Calu3 (cell line): ENCODE measurements around the gene SYNE1. TPM values are rescaled to one million over a fixed set of nuclear protein-coding genes. Genes with fewer than 3 reads are reported as not detected.
"Not testable (repeated sequence)": the region's sequence is repeated elsewhere in the genome, so short reads cannot be mapped to it uniquely, and the experiment has no call there.

Experiments
- BruUV-seq: library from RNA; stranded (reverse); fragments of 400-500 nt; replicated peaks from 2 replicates; lab custom pipeline; 2021; lab: Mats Ljungman, UMichigan
- CTCF ChIA-PET: fragments of 300-600 bp; sonication (Branson Sonifier 250); formaldehyde crosslinking; loops from one replicate; lab custom pipeline; 2022; ENCODE audit warnings: antibody characterized with exemption; lab: Charles Lee
- DNase-seq: peaks from one replicate; pipeline ENCODE4 v3.0.0; 2022
- H3K27ac Mint-ChIP-seq: one replicate; pipeline ENCODE4 v1.8.0; 2022; ENCODE audit warnings: mixed read lengths; ENCODE audit not compliant: unreplicated experiment
- H3K27me3 Mint-ChIP-seq: one replicate; pipeline ENCODE4 v1.8.0; 2022; ENCODE audit warnings: mixed read lengths; ENCODE audit not compliant: unreplicated experiment
- H3K36me3 Mint-ChIP-seq: one replicate; pipeline ENCODE4 v1.8.0; 2022; ENCODE audit warnings: mild to moderate bottlenecking, moderate library complexity, mixed read lengths; ENCODE audit not compliant: insufficient read depth, unreplicated experiment
- H3K4me1 Mint-ChIP-seq: one replicate; pipeline ENCODE4 v1.8.0; 2022; ENCODE audit warnings: mild to moderate bottlenecking, low read depth, mixed read lengths; ENCODE audit not compliant: unreplicated experiment
- H3K4me3 Mint-ChIP-seq: one replicate; pipeline ENCODE4 v1.8.0; 2022; ENCODE audit warnings: mild to moderate bottlenecking, low read depth, moderate library complexity, mixed read lengths; ENCODE audit not compliant: unreplicated experiment
- H3K9me3 Mint-ChIP-seq: one replicate; pipeline ENCODE4 v1.8.0; 2022; ENCODE audit warnings: low read depth, mixed read lengths; ENCODE audit not compliant: unreplicated experiment
- CTCF ChIP-seq: fragments of 200-600 bp; IDR thresholded peaks from one replicate; pipeline ENCODE4 v1.8.0; 2022; ENCODE audit warnings: antibody characterized with exemption; ENCODE audit not compliant: unreplicated experiment
- intact Hi-C: fragments of 100-400 bp; cut with micrococcal nuclease; formaldehyde crosslinking; loops from one replicate; pipeline ENCODE4 v1.10.0; 2022; ENCODE audit not compliant: unreplicated experiment
- total RNA-seq: library from RNA; stranded (reverse); gene quantifications from 2 replicates; pipeline ENCODE4 v1.2.3, GENCODE V29; 2022

Gene SYNE1
- total RNA-seq, 1 experiment from 2014 or later, result 28.1 TPM

- Mint-ChIP-seq H3K36me3 (peaks cover 6% of the 10 kb centered on the region), H3K27ac (no peak overlapping the region), H3K4me3 (no peak overlapping the region), H3K27me3 (peaks cover 13% of the 10 kb centered on the region), H3K9me3 (no peaks in the 10 kb centered on the region), H3K4me1 (peaks cover 8% of the 10 kb centered on the region)
- no TSS peak for BruUV-seq
- CTCF ChIA-PET, result no interaction called here
- no peak for DNase-seq
- intact Hi-C loops, result no loop called here
- TF ChIP-seq CTCF, result no peak
Observed at GRCh38 chr6:152632121-152632782, 4.9 kb downstream of the SYNE1 start.

GRCh38 chr6:152631376-152631775 lies 5.8 kb downstream of the SYNE1 start:
- Mint-ChIP-seq H3K4me3 (no peak overlapping the region), H3K27me3 (peaks cover 8% of the 10 kb centered on the region), H3K4me1 (peaks cover 8% of the 10 kb centered on the region), H3K36me3 (peaks cover 6% of the 10 kb centered on the region), H3K27ac (no peak overlapping the region), H3K9me3 (no peaks in the 10 kb centered on the region)
- CTCF ChIA-PET, result no interaction called here
- no peak for TF ChIP-seq CTCF
- BruUV-seq, result no TSS peak
- intact Hi-C loops, result no loop called here
- no peak for DNase-seq

- H3K4me3 Mint-ChIP-seq, result no peak overlapping the region
- no peak for DNase-seq
- peaks cover 2% of the 10 kb centered on the region for H3K27me3 Mint-ChIP-seq
- peaks cover 2% of the 10 kb centered on the region for H3K36me3 Mint-ChIP-seq
- no peak overlapping the region for H3K27ac Mint-ChIP-seq
- CTCF ChIA-PET, result no interaction called here
- no peak for TF ChIP-seq CTCF
- H3K9me3 Mint-ChIP-seq, result no peaks in the 10 kb centered on the region
- no TSS peak for BruUV-seq
- intact Hi-C loops, result no loop called here
- peaks cover 8% of the 10 kb centered on the region for H3K4me1 Mint-ChIP-seq
Observed at GRCh38 chr6:152630832-152631231, 6.3 kb downstream of the SYNE1 start.

- Mint-ChIP-seq H3K27ac (no peak overlapping the region), H3K9me3 (no peaks in the 10 kb centered on the region), H3K27me3 (no peaks in the 10 kb centered on the region), H3K4me3 (no peak overlapping the region), H3K36me3 (no peaks in the 10 kb centered on the region), H3K4me1 (no peaks in the 10 kb centered on the region)
- no TSS peak for BruUV-seq
- CTCF ChIA-PET, result no interaction called here
- TF ChIP-seq CTCF, result no peak
- no peak for DNase-seq
- intact Hi-C loops, result no loop called here
Observed at GRCh38 chr6:152625213-152625612, 11.9 kb downstream of the SYNE1 start.

GRCh38 chr6:152614776-152615175 lies 22.4 kb downstream of the SYNE1 start:
- H3K4me3 Mint-ChIP-seq, H3K9me3 Mint-ChIP-seq, BruUV-seq, H3K36me3 Mint-ChIP-seq, intact Hi-C loops, CTCF ChIA-PET, H3K27ac Mint-ChIP-seq, DNase-seq, H3K27me3 Mint-ChIP-seq, H3K4me1 Mint-ChIP-seq: not testable (repeated sequence)
